Measurements from ENCODE around the gene NPC1. TPM values are rescaled to one million over a fixed set of nuclear protein-coding genes. Genes with fewer than 3 reads are reported as not detected.

NPC1 gene
- total RNA-seq, 2 donors from 2014 or later = 43.6 to 44.9 TPM

DNA sequence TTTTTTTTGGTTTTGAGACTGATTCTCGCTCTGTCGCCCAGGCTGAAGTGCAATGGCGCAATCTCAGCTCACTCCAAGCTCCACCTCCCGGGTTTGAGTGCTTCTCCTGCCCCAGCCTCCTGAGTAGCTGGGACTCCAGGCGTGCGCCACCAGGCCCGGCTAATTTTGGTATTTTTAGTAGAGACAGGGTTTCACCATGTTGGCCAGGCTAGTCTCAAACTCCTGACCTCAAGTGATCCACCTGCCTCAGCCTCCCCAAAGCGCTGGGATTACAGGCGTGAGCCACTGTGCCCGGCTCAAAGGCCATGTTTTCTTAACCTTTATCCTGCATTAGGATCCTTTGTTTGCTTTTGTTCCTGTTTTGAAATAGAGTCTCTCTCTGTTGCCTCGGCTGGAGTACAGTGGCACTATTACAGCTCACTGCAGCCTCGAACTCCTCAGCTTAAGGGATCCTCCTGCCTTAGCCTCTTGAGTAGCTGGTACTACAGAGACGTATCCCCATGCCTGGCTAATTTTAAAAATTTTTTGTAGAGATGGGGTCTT lies 41.0 kb downstream of the NPC1 start:
- H3K9me3 ChIP-seq (ENCODE audit: control insufficient read depth, low read length) = no peaks in the 10 kb centered on the region
- WGBS, 2 experiments (ENCODE audit: insufficient coverage in 1 of 2, insufficient read length in 1 of 2) = 93 to 96% methylated on average over 12 to 13 of the region's 13 CpGs
- peaks cover 63% of the 10 kb centered on the region for H3K36me3 ChIP-seq (ENCODE audit: control insufficient read depth, insufficient read depth, low read length)
- no peak overlapping the region for H3K27ac ChIP-seq (ENCODE audit: low read depth, low read length)
- peaks cover 75% of the 10 kb centered on the region for H3K36me3 Mint-ChIP-seq (ENCODE audit: low read depth)
- no peak overlapping the region for H3K9ac ChIP-seq (ENCODE audit: extremely low read depth, low read length, poor library complexity, severe bottlenecking)
- H3K4me3 Mint-ChIP-seq = no peak overlapping the region
- no peaks in the 10 kb centered on the region for H3K27me3 Mint-ChIP-seq (ENCODE audit: insufficient read depth)
- H3K9me3 Mint-ChIP-seq = no peaks in the 10 kb centered on the region
- H3K4me1 Mint-ChIP-seq = no peaks in the 10 kb centered on the region
- H3K4me3 ChIP-seq (ENCODE audit: low read length) = no peak overlapping the region
- DNase-seq = no peak
- no peak overlapping the region for H3K27ac Mint-ChIP-seq
- no peaks in the 10 kb centered on the region for H3K27me3 ChIP-seq (ENCODE audit: control insufficient read depth, insufficient read depth, low read length, poor library complexity, severe bottlenecking)
- H3K4me1 ChIP-seq (ENCODE audit: control insufficient read depth, insufficient read depth, low read length) = no peaks in the 10 kb centered on the region
- TF ChIP-seq, protein P1, sequence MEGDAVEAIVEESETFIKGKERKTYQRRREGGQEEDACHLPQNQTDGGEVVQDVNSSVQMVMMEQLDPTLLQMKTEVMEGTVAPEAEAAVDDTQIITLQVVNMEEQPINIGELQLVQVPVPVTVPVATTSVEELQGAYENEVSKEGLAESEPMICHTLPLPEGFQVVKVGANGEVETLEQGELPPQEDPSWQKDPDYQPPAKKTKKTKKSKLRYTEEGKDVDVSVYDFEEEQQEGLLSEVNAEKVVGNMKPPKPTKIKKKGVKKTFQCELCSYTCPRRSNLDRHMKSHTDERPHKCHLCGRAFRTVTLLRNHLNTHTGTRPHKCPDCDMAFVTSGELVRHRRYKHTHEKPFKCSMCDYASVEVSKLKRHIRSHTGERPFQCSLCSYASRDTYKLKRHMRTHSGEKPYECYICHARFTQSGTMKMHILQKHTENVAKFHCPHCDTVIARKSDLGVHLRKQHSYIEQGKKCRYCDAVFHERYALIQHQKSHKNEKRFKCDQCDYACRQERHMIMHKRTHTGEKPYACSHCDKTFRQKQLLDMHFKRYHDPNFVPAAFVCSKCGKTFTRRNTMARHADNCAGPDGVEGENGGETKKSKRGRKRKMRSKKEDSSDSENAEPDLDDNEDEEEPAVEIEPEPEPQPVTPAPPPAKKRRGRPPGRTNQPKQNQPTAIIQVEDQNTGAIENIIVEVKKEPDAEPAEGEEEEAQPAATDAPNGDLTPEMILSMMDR (conservative IDR thresholded peaks at IDR 0.05) = no peak

GRCh38 chr18:23542461-23542860 lies 43.8 kb downstream of the NPC1 start:
- no peaks in the 10 kb centered on the region for H3K27me3 Mint-ChIP-seq (ENCODE audit: insufficient read depth)
- H3K36me3 Mint-ChIP-seq (ENCODE audit: low read depth) = peaks cover 82% of the 10 kb centered on the region
- Histone ChIP-seq H3K4me3 (ENCODE audit: low read length) (no peak overlapping the region), H3K9me3 (ENCODE audit: control insufficient read depth, low read length) (no peaks in the 10 kb centered on the region), H3K27ac (ENCODE audit: low read depth, low read length) (no peak overlapping the region), H3K9ac (ENCODE audit: extremely low read depth, low read length, poor library complexity, severe bottlenecking) (no peak overlapping the region), H3K4me1 (ENCODE audit: control insufficient read depth, insufficient read depth, low read length) (no peaks in the 10 kb centered on the region), H3K36me3 (ENCODE audit: control insufficient read depth, insufficient read depth, low read length) (peaks cover 86% of the 10 kb centered on the region), H3K27me3 (ENCODE audit: control insufficient read depth, insufficient read depth, low read length, poor library complexity, severe bottlenecking) (no peaks in the 10 kb centered on the region)
- H3K4me1 Mint-ChIP-seq = no peaks in the 10 kb centered on the region
- no peaks in the 10 kb centered on the region for H3K9me3 Mint-ChIP-seq
- no peak overlapping the region for H3K27ac Mint-ChIP-seq
- no peak for DNase-seq
- WGBS, 2 experiments (ENCODE audit: insufficient coverage in 1 of 2, insufficient read length in 1 of 2) = 86 to 100% methylated on average over 2 of the region's 2 CpGs
- no peak overlapping the region for H3K4me3 Mint-ChIP-seq
- TF ChIP-seq, protein P1 (conservative IDR thresholded peaks at IDR 0.05) = no peak

DNA sequence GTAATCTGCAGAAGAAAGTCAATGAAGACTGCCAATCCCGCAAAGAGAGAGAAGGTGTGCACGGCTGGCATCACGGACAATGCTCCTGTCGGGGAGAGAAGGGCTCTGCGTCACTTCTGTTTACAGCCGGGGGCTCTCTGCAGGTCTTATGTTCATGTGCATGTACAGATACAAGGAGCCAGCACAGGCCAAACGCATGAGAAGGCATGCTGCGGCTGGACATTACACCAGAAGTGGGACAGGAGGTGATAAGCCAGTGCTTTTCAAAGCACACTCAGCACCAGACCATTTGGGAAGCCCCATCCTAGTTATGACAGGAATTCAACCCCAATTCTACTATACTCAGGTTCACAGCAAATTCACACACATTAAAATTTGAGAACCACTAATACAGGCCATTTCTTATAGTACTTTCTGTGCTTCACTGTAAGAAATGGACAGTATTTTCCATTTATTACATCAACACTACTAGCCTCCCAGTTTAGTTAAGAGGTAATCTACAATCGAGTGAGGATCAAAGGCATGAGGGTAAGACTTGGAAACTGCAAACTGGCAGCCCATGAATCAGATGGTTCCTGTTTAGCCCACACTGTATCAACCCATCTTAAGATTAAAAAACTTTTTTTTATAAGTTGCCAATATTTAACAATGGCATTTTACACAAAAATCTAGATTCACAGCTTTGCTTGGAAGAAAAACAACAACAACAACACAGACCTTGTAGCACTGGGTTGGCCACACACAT lies 44.8 kb downstream of the NPC1 start:
- Histone ChIP-seq H3K27ac (ENCODE audit: low read depth, low read length) (no peak overlapping the region), H3K9me3 (ENCODE audit: control insufficient read depth, low read length) (no peaks in the 10 kb centered on the region), H3K27me3 (ENCODE audit: control insufficient read depth, insufficient read depth, low read length, poor library complexity, severe bottlenecking) (no peaks in the 10 kb centered on the region), H3K4me1 (ENCODE audit: control insufficient read depth, insufficient read depth, low read length) (no peaks in the 10 kb centered on the region), H3K36me3 (ENCODE audit: control insufficient read depth, insufficient read depth, low read length) (peaks cover 90% of the 10 kb centered on the region), H3K9ac (ENCODE audit: extremely low read depth, low read length, poor library complexity, severe bottlenecking) (no peak overlapping the region), H3K4me3 (ENCODE audit: low read length) (no peak overlapping the region)
- Mint-ChIP-seq H3K36me3 (ENCODE audit: low read depth) (peaks cover 78% of the 10 kb centered on the region), H3K27ac (peak overlapping the region; percentile 20), H3K27me3 (ENCODE audit: insufficient read depth) (no peaks in the 10 kb centered on the region), H3K4me1 (no peaks in the 10 kb centered on the region), H3K4me3 (no peak overlapping the region), H3K9me3 (no peaks in the 10 kb centered on the region)
- DNase-seq = no peak
- TF ChIP-seq, protein P1 (conservative IDR thresholded peaks at IDR 0.05) = no peak
- 94 to 95% methylated on average over 5 to 9 of the region's 9 CpGs for WGBS, 2 experiments (ENCODE audit: insufficient coverage in 1 of 2, insufficient read length in 1 of 2)

Measured in endodermal cell (in vitro differentiated cells).